Heart left ventricle (tissue), 16 donors: ENCODE measurements around the gene BCL10. TPM values are rescaled to one million over a fixed set of nuclear protein-coding genes. Genes with fewer than 3 reads are reported as not detected.

Experiments
- ATAC-seq, 4 donors: fragments of 200-7000 bp; cut with Tn5 transposase; one replicate each; pipeline ENCODE4 v1.9.1; 2020 to 2022; ENCODE audit warnings: moderate library complexity in 4 of 4, mild to moderate bottlenecking in 3 of 4, moderate number of reproducible peaks in 1 of 4
- DNase-seq, 5 donors: peaks; one replicate each; pipeline ENCODE4 v3.0.0-alpha.2; 2020
- H3K27ac ChIP-seq, 12 donors: fragments of 200-600 bp; sonication (generic) in 4 of 12; one replicate each; pipeline versions ENCODE4 v1.5.0 to v1.8.0; 2016 to 2022; ENCODE audit warnings: mild to moderate bottlenecking in 2 of 12
- H3K27me3 ChIP-seq, 9 donors: fragments of 200-600 bp; sonication (generic) in 2 of 9; one replicate each; pipeline versions ENCODE4 v1.5.1 to v1.8.0; 2016 to 2022; ENCODE audit warnings: mild to moderate bottlenecking in 3 of 9
- H3K36me3 ChIP-seq, 9 donors: fragments of 200-600 bp; sonication (generic) in 2 of 9; one replicate each; pipeline versions ENCODE4 v1.5.0 to v1.8.0; 2018 to 2022; ENCODE audit warnings: mild to moderate bottlenecking in 2 of 9
- H3K4me1 ChIP-seq, 12 donors: fragments of 200-600 bp; sonication (generic) in 4 of 12; one replicate each; pipeline versions ENCODE4 v1.5.0 to v1.8.0; 2016 to 2022; ENCODE audit warnings: mild to moderate bottlenecking in 3 of 12
- H3K4me3 ChIP-seq, 12 donors: fragments of 200-600 bp; sonication (generic) in 4 of 12; one replicate each; pipeline versions ENCODE4 v1.5.0 to v1.8.0; 2017 to 2022; ENCODE audit warnings: mild to moderate bottlenecking in 9 of 12, moderate library complexity in 4 of 12
- H3K9me3 ChIP-seq, 12 donors: fragments of 200-600 bp; sonication (generic) in 4 of 12; one replicate each; pipeline versions ENCODE4 v1.5.0 to v1.8.0; 2016 to 2022; ENCODE audit warnings: mild to moderate bottlenecking in 1 of 12
- POLR2A ChIP-seq, 2 donors: fragments of 450-650 bp; IDR thresholded peaks; one replicate each; pipeline ENCODE4 v1.6.1; 2017; ENCODE audit warnings: antibody characterized with exemption in 2 of 2, mild to moderate bottlenecking in 2 of 2, moderate library complexity in 2 of 2
- WGBS, 4 donors: extraction: QIAGEN DNeasy Blood & Tissue Kit in 2 of 4; methylation state at CpG; one replicate each; pipeline versions ENCODE4 v1.1.5 to v1.1.7; 2013 to 2018; 5-methylcytosine and 5-hydroxymethylcytosine counted together
- intact Hi-C, 10 donors: fragments of 100-400 bp; cut with DNase I; formaldehyde crosslinking; loops; one replicate each; pipeline versions ENCODE4 v1.11.1 to v1.14.2; 2022
- long read RNA-seq, 3 donors: library from polyadenylated mRNA; unstranded; transcript quantifications; one replicate each; pipeline ENCODE4 v2.0.0, GENCODE V29; 2020 to 2021
- polyA plus RNA-seq, 2 donors: library from polyadenylated mRNA; stranded (reverse); fragments of 200-250 nt; gene quantifications; one replicate each; pipeline ENCODE4 v1.2.3, GENCODE V29; 2013
- total RNA-seq, 9 donors: library from RNA; depleted of rRNA in 2 of 9; stranded (reverse); fragments of >200 nt in 2 of 9; fragmentation: NEBNext Ultra II Directional in 3 of 9; extraction: Animal tissue kit (Norgen Biotek cat#: 25700) in 3 of 9; gene quantifications; one replicate each; pipeline versions ENCODE4 v1.1.0 to v1.2.4, GENCODE V29; 2016 to 2023
- TF ChIP-seq, protein P1 (sequence below), 12 donors: fragments of 200-600 bp; sonication (generic) in 4 of 12; IDR thresholded peaks; one replicate each; pipeline versions ENCODE4 v1.5.0 to v1.8.0; 2018 to 2022; ENCODE audit warnings: antibody characterized with exemption in 12 of 12, mild to moderate bottlenecking in 5 of 12
- donor health status: ischemic (EF 13 %, LVEDD 7.1; RV severe dilation, severe dysfunction).
- donor health status: healthy with polysubstance abuse.
- donor health status: DM: no; HTN: yes; CAD: no.
- donor health status: DM: no; HTN: no; CAD: no.
- donor health status: ischemic (EF 25% LVEDD 6.9; RV normal size, moderate dysfunction).
- donor health status: ischemic (EF 25% LVEDD 5.7; RV mildly dilated, moderate dysfunction).
- donor health status: healthy.
- donor health status: DM: yes; HTN: yes; CAD: no.
- donor health status: ischemic (EF 35%, LVEDD 5.7; RV mildly dilated, moderate dysfunction).
- donor health status: nonischemic (EF 11% LVEDD 7.7; RV severe dilation, severe dysfunction).
- donor health status: DM: yes; HTN: yes; CAD: no.
- donor health status: PGD.
- donor health status: ischemic (EF 29% LVEDD 5.4; RV normal size, mild dysfunction).
- donor health status: nonischemic (EF 23%, LVEDD 6.1; RV moderate dilation, normal function).

The BCL10 gene
- total RNA-seq (10 to 100 TPM in 4 of 9 donors, 1 to 10 TPM in 5; 6.9 to 20.4 (median 8.7) TPM), polyA plus RNA-seq (1 to 10 TPM; 3.4 to 5.9 TPM)
- long read RNA-seq, donor 1, transcript BCL10-203 (3 exons, 2,833 nt) = major isoform, 19 of 23 reads
- long read RNA-seq, donor 1, partial matches to known transcripts = 0 of 23 reads
- long read RNA-seq, donor 1, other reads (novel, unspliced or antisense) = 4 of 23 reads
- long read RNA-seq, donor 2, transcript BCL10-203 (3 exons, 2,833 nt) = major isoform, 31 of 44 reads
- long read RNA-seq, donor 2, partial matches to known transcripts = 0 of 44 reads
- long read RNA-seq, donor 2, other reads (novel, unspliced or antisense) = 10 of 44 reads
- long read RNA-seq, donor 3, transcript BCL10-203 (3 exons, 2,833 nt) = major isoform, 19 of 21 reads
- long read RNA-seq, donor 3, partial matches to known transcripts = 0 of 21 reads
- long read RNA-seq, donor 3, other reads (novel, unspliced or antisense) = 1 of 21 reads

DNA sequence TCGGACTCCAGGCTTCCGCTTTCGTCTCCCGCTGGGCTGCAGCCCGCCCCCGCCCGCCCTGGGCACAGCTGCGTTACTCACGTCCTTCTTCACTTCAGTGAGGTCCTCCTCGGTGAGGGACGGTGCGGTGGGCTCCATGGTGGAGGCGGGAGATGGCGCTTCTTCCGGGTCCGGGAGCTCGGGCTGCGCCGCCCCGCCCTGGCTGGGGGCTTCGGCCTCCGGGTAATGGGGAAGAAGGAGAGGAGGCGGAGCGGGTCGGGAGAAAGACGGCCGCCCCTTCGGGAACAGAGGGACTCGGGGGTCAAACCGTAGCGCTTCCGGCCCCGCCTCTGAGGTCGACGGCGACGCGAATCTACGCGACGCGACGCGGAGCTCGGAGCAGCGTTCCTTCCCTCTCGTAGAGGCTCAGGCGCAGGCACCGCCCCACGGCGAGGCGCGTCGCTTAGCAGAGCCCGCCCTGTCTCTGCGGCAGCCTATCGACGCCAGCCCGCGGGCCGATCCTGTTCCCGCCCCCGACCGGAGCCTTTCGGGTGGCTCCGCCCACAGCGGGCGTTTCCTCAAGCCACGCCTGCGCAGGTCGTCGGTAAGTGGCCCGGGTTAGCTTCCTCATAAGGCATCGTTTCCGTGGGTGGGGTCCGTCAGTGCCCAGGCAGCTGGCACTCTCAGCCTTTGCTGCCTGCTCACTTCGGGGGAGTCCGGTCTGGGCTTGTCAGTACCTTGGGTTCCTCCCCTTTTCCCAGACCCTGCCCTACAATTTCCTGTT, at the start of gene BCL10:
BCL10 (minus strand) TSS at position 418 of the 763 bp plus-strand sequence; CDS start at position 138, 280 bp downstream.
- no peaks in the 10 kb centered on the region for H3K27me3 ChIP-seq
- no peaks in the 10 kb centered on the region for H3K9me3 ChIP-seq
- ATAC-seq (peak; percentile 99), DNase-seq (peak; percentile 98 to 100 (median 99))
- peaks cover 0 to 24% (median 6%) of the 10 kb centered on the region in 9 donors for H3K36me3 ChIP-seq
- peak within 1 kb of the TSS; percentile 61 to 98 (median 97) for H3K27ac ChIP-seq
- peak within 1 kb of the TSS; percentile 65 to 97 (median 90) for H3K4me3 ChIP-seq
- peak; percentile 84 to 86 for TF ChIP-seq POLR2A (IDR thresholded peaks at IDR 0.05)
- TF ChIP-seq, protein P1, sequence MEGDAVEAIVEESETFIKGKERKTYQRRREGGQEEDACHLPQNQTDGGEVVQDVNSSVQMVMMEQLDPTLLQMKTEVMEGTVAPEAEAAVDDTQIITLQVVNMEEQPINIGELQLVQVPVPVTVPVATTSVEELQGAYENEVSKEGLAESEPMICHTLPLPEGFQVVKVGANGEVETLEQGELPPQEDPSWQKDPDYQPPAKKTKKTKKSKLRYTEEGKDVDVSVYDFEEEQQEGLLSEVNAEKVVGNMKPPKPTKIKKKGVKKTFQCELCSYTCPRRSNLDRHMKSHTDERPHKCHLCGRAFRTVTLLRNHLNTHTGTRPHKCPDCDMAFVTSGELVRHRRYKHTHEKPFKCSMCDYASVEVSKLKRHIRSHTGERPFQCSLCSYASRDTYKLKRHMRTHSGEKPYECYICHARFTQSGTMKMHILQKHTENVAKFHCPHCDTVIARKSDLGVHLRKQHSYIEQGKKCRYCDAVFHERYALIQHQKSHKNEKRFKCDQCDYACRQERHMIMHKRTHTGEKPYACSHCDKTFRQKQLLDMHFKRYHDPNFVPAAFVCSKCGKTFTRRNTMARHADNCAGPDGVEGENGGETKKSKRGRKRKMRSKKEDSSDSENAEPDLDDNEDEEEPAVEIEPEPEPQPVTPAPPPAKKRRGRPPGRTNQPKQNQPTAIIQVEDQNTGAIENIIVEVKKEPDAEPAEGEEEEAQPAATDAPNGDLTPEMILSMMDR (IDR thresholded peaks at IDR 0.05) = no peak
- H3K4me1 ChIP-seq = peaks cover 8 to 63% (median 27%) of the 10 kb centered on the region in 12 donors
- intact Hi-C loops = loop anchor here in 1 of 10 donors (1.0 kb wide), 1 partner anchor 17 kb away; the partner anchor contains the start of gene C1orf52
- 0 to 1% (median 0%) methylated on average over 22 to 78 of the region's 78 CpGs for WGBS, 4 donors

DNA sequence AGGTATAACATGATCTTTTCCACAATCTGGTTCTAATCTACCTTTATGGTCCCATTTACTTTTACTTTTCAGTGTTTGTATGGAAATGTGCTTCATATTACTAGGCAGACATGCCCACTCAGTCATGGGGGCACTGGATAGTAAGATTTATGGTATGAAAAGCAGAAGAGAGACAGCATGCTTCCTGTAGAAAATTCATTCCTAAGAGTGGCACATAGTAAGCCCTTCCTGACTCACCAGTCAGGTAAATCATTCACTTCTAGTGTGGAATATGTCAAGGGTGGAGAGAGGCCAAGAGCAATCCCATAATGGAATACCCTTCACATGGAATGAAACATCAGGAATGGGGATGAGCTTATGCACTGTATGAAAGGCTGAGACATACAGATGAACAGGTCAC, 49.5 kb upstream of the BCL10 start:
- Histone ChIP-seq H3K36me3 (no peaks in the 10 kb centered on the region), H3K27me3 (no peaks in the 10 kb centered on the region), H3K27ac (no peak overlapping the region), H3K9me3 (no peaks in the 10 kb centered on the region), H3K4me3 (no peak overlapping the region), H3K4me1 (peaks cover 12 to 34% (median 23%) of the 10 kb centered on the region in 12 donors)
- TF ChIP-seq, protein P1 (IDR thresholded peaks at IDR 0.05) = no peak
- TF ChIP-seq POLR2A (IDR thresholded peaks at IDR 0.05) = no peak
- DNase-seq (no peak), ATAC-seq (no peak)
- intact Hi-C loops = no loop called here

DNA sequence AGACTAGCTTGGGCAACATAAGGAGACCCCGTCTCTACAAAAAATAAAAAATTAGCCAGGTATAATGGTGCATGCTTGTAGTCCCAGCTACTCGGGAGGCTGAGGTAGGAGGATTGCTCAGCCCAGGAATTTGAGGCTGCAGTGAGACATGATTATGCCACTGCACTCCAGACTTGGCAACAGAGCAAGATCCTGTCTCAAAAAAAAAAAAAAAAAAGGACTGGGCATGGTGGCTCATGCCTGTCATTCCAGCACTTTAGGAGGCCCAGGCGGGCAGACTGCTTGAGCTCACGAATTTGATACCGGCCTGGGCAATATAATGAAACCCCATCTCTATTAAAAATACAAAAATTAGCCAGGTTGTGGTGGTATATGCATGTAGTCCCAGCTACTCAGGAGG, 47.3 kb upstream of the BCL10 start:
- peak in 1 of 4 donors; percentile 58 for ATAC-seq
- DNase-seq = no peak
- peaks cover 0 to 7% (median 0%) of the 10 kb centered on the region in 9 donors for H3K36me3 ChIP-seq
- no peaks in the 10 kb centered on the region for H3K9me3 ChIP-seq
- no peak overlapping the region for H3K27ac ChIP-seq
- intact Hi-C loops = no loop called here
- H3K27me3 ChIP-seq = no peaks in the 10 kb centered on the region
- peaks cover 0 to 25% (median 7%) of the 10 kb centered on the region in 12 donors for H3K4me1 ChIP-seq
- TF ChIP-seq POLR2A (IDR thresholded peaks at IDR 0.05) = no peak
- TF ChIP-seq, protein P1 (IDR thresholded peaks at IDR 0.05) = no peak
- H3K4me3 ChIP-seq = no peak overlapping the region
- 70 to 79% (median 75%) methylated on average over 5 of the region's 5 CpGs for WGBS, 4 donors

DNA sequence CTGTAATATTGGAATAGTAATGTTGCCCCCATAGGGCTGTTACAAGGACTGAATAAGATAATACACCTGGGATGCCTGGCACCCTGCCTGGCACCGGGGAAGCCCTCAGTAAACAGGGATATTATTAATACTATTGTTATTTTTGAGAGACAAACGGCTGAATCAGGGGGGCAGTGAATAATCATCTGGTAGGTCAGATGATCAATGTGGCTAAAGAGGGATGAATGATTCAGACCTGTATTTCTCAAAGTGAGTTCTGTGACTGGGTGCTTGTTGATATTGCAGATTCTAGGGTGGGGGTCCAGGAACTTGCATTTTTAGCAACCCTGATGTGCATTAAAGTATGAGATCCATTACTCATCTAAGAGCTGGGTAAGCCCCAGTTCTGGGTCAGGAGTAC, 46.2 kb upstream of the BCL10 start:
- Histone ChIP-seq H3K9me3 (no peaks in the 10 kb centered on the region), H3K4me3 (no peak overlapping the region), H3K27me3 (no peaks in the 10 kb centered on the region), H3K27ac (no peak overlapping the region), H3K36me3 (peaks cover 0 to 7% (median 0%) of the 10 kb centered on the region in 9 donors), H3K4me1 (peaks cover 0 to 21% (median 6%) of the 10 kb centered on the region in 12 donors)
- WGBS, 4 donors = 60 to 88% (median 68%) methylated on average over 2 of the region's 2 CpGs
- no peak for ATAC-seq
- TF ChIP-seq, protein P1 (IDR thresholded peaks at IDR 0.05) = no peak
- no peak for TF ChIP-seq POLR2A (IDR thresholded peaks at IDR 0.05)
- intact Hi-C loops = no loop called here
- DNase-seq = no peak
